ENCODE results near the gene RPP40.

Gene RPP40

GRCh38 chr6:4967301-4968030 is 36.4 kb downstream of the RPP40 start:
- no peak for DNase-seq

- no peak for DNase-seq
These were observed 38.1 kb downstream of the RPP40 start for GRCh38 chr6:4965562-4966389.

GRCh38 chr6:4964675-4965561 is 38.9 kb downstream of the RPP40 start:
- no peak for DNase-seq

GRCh38 chr6:4962905-4963304 is 40.9 kb downstream of the RPP40 start:
- no peak for DNase-seq

GRCh38 chr6:4961322-4962168 is 42.3 kb downstream of the RPP40 start:
- DNase-seq, result no peak

GRCh38 chr6:4958624-4959023 is 45.2 kb downstream of the RPP40 start:
- DNase-seq, result no peak

- DNase-seq, result no peak
These were observed 46.2 kb downstream of the RPP40 start for GRCh38 chr6:4957521-4958231.

GRCh38 chr6:4956625-4957024 is 47.2 kb downstream of the RPP40 start:
- DNase-seq, result no peak

GRCh38 chr6:4953440-4953839 is 50.4 kb downstream of the RPP40 start:
- no peak for DNase-seq

- DNase-seq, result no peak
These were observed 52.9 kb downstream of the RPP40 start for GRCh38 chr6:4950836-4951533.

GRCh38 chr6:4950076-4950475 is 53.8 kb downstream of the RPP40 start:
- DNase-seq, result no peak

GRCh38 chr6:4948781-4949450 is 54.9 kb downstream of the RPP40 start:
- no peak for DNase-seq

GRCh38 chr6:4947716-4948115 is 56.1 kb downstream of the RPP40 start:
- DNase-seq, result no peak

GRCh38 chr6:4946521-4946920 is 57.3 kb downstream of the RPP40 start:
- no peak for DNase-seq
